AG09319 (cell line): Measurements from ENCODE around the gene GJA4.
"Not testable (repeated sequence)": the region's sequence is repeated elsewhere in the genome, so short reads cannot be mapped to it uniquely, and the experiment has no call there.

Source experiments
- DNase-seq: peaks from one replicate; pipeline ENCODE4 v3.0.0-alpha.2; 2010; ENCODE audit warnings: low read depth; ENCODE audit errors: extremely low read depth
- TF ChIP-seq, protein P1 (sequence below): IDR thresholded peaks from 2 replicates; pipeline ENCODE4 v1.5.1; 2011; ENCODE audit warnings: low read depth, mild to moderate bottlenecking, inconsistent platforms, low read length, moderate library complexity

Gene GJA4

DNA sequence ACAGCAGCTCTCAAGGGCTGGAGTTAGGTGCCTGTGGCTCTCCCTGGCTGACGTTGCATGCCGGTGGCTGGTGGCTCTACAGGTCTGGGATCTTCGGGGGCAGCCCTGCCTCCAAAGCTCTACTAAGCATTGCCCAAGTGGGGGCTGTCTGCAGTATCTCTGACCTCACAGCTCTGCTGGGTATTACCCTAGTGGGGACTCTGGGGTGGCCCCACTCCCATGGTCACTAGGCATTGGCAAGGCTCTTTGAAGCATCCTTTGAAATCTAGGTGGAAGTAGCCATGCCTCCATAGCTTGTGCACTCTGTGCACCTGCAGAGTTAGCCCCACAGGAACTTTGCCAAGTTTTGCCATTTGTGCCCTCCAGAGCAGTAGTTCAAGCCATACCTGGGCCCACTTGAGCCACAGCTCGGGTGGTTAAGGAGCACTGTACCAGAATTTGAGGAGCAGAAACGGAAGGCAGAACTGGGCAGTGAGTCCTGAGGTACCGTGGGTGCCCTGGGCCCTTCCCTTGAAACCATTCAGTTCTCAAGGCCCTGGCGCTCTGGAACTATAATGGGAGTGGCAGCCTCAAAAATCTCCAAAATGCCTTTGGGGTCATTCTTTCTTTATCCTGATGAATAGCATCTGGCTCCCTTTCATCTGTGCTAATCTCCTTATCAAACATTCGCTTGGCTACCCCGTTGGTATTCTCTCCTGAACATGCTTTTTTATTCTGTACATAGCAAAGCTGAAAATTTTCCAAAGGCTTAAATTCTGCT lies 15.4 kb downstream of the GJA4 start:
- no peak for DNase-seq
- TF ChIP-seq, protein P1, sequence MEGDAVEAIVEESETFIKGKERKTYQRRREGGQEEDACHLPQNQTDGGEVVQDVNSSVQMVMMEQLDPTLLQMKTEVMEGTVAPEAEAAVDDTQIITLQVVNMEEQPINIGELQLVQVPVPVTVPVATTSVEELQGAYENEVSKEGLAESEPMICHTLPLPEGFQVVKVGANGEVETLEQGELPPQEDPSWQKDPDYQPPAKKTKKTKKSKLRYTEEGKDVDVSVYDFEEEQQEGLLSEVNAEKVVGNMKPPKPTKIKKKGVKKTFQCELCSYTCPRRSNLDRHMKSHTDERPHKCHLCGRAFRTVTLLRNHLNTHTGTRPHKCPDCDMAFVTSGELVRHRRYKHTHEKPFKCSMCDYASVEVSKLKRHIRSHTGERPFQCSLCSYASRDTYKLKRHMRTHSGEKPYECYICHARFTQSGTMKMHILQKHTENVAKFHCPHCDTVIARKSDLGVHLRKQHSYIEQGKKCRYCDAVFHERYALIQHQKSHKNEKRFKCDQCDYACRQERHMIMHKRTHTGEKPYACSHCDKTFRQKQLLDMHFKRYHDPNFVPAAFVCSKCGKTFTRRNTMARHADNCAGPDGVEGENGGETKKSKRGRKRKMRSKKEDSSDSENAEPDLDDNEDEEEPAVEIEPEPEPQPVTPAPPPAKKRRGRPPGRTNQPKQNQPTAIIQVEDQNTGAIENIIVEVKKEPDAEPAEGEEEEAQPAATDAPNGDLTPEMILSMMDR: no peak

DNA sequence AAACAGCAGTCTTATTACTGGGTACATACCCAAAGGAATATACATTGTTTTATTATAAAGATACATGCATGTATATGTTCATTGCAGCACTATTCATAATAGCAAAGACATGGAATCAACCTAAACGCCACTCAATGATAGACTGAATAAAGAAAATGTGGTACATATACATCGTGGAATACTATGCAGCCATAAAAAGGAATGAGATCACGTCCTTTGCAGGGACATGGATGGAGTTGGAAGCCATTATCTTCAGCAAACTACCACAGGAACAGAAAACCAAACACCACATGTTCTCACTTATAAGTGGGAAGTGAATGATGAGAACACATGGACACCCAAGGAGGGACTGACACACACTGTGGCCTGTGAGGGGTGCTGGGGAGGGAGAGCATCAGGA lies 18.0 kb downstream of the GJA4 start:
- DNase-seq: not testable (repeated sequence)

- TF ChIP-seq, protein P1: no peak
- no peak for DNase-seq
Measured at GRCh38 chr1:34816332-34816731, 23.5 kb downstream of the GJA4 start.

DNA sequence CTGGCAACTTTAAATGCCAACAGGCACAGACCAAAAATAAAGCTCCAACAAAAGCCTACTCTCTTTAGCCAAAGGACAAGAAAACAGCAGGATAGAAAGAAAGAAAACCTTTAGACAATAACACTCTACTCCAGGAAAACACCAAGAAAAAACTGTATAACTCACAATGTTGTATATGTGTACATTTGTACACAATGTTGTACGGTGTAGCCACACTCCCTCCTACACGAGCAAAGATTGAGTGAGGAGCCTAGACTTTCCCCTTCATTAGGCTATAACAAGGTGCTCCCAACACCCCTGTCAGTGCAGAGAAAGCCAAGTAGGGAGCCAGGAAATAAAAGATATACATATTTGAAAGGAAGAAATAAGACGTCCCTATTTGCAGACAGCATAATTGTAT lies 24.0 kb downstream of the GJA4 start:
- DNase-seq: no peak
- TF ChIP-seq, protein P1: no peak

DNA sequence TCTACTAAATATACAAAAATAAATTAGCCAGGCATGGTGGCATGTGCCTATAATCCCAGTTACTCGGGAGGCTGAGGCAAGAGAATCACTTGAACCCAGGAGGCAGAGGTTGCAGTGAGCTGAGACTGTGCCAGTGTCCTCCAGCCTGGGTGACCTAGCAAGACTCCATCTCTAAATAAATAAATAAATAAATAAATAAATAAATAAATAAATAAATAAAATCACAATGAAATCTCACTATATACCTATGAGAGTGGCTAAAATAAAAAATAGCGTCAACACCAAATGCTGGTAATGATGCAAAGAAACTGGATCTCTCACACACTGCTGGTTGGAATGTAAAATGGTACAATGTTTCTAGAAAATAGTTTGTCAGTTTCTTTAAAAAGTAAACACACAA lies 26.1 kb downstream of the GJA4 start:
- not testable (repeated sequence) for DNase-seq

DNA sequence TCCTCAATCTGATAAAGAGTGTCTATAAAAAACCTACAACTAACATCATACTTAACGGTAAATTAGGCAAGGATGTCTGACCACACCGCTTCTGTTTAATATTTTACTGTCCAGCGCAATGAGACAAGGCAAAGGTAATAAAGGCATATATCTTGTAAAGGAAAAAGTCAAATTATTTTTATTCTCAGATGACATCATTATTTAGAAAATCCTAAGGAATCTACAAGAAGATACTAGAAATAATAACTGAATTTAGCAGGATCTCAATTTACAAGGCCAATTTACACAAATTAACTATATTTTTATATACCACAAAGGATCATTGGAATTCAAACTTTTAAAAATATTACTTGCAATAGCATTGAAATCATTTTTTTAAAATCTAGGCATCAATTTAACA lies 29.4 kb downstream of the GJA4 start:
- no peak for DNase-seq
- TF ChIP-seq, protein P1: no peak

DNA sequence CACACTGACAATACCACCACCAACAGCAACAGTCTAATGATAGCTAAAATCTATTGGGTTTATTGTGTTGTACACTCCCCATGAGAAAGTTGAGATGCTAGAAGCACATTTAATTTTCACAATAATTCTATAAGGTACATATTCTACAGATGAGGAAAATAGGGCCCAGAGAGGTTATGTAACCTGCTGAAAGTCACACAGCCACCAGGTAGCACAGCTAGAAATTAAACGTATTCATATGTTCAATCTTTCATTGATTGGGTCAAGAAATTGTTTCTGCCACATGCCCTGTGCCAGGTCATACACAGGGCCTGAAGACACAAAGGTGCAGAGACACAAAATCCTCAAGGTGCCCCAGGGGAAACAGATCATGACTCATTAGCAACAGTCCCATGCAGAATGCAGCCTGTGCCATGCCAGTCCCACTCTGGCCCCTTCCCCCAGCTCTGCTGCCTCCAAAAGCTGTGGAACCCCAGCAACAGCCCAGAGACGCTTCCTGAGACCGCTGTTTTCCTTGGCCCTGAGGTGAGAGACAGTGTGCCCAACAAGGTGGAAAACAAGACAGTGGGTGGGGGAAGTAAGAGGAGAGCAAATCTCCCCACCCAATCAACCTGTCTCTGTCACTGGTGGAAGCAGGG lies 32.1 kb downstream of the GJA4 start:
- no peak for DNase-seq
- TF ChIP-seq, protein P1: no peak

GRCh38 chr1:34825455-34826091 lies 32.8 kb downstream of the GJA4 start:
- no peak for DNase-seq
- TF ChIP-seq, protein P1: no peak
